ENCODE data around the gene ADAM15. TPM values are rescaled to one million over a fixed set of nuclear protein-coding genes. Genes with fewer than 3 reads are reported as not detected.
A peak's percentile ranks its signal among the peaks of the same experiment; 100 is the strongest.

ADAM15 gene
- total RNA-seq, 1 donor from 2014 or later, result 186 TPM

- TF ChIP-seq CTCF (IDR thresholded peaks at IDR 0.05; ENCODE audit: insufficient read depth, low read length, poor library complexity, severe bottlenecking), result peak; percentile 98
Measured at GRCh38 chr1:155086128-155086741, 35.1 kb downstream of the ADAM15 start.

GRCh38 chr1:155086856-155087535, 35.9 kb downstream of the ADAM15 start:
- Histone ChIP-seq H3K36me3 (ENCODE audit: control insufficient read depth, insufficient read depth, low read length) (no peaks in the 10 kb centered on the region), H3K27me3 (ENCODE audit: control insufficient read depth, insufficient read depth, low read length) (peaks cover 24% of the 10 kb centered on the region), H3K4me3 (ENCODE audit: low read depth, low read length) (no peak overlapping the region)
- no peak for TF ChIP-seq CTCF (IDR thresholded peaks at IDR 0.05; ENCODE audit: insufficient read depth, low read length, poor library complexity, severe bottlenecking)
- DNase-seq (ENCODE audit: low read depth), result no peak

More at GRCh38 chr1:155086128-155086741, 35.1 kb downstream of the ADAM15 start:
- DNase-seq (ENCODE audit: low read depth), result no peak
- H3K4me3 ChIP-seq (ENCODE audit: low read depth, low read length), result no peak overlapping the region
- no peaks in the 10 kb centered on the region for H3K36me3 ChIP-seq (ENCODE audit: control insufficient read depth, insufficient read depth, low read length)
- peaks cover 32% of the 10 kb centered on the region for H3K27me3 ChIP-seq (ENCODE audit: control insufficient read depth, insufficient read depth, low read length)

- Histone ChIP-seq H3K36me3 (ENCODE audit: control insufficient read depth, insufficient read depth, low read length) (no peaks in the 10 kb centered on the region), H3K4me3 (ENCODE audit: low read depth, low read length) (no peak overlapping the region), H3K27me3 (ENCODE audit: control insufficient read depth, insufficient read depth, low read length) (peaks cover 7% of the 10 kb centered on the region)
- DNase-seq (ENCODE audit: low read depth), result peak; percentile 16
- peak; percentile 95 for TF ChIP-seq CTCF (IDR thresholded peaks at IDR 0.05; ENCODE audit: insufficient read depth, low read length, poor library complexity, severe bottlenecking)
Measured at GRCh38 chr1:155091071-155092051, 40.2 kb downstream of the ADAM15 start.

- H3K36me3 ChIP-seq (ENCODE audit: control insufficient read depth, insufficient read depth, low read length), result no peaks in the 10 kb centered on the region
Measured at GRCh38 chr1:155092131-155092530, 41.0 kb downstream of the ADAM15 start.

GRCh38 chr1:155092641-155093040, 41.5 kb downstream of the ADAM15 start:
- peaks cover 7% of the 10 kb centered on the region for H3K27me3 ChIP-seq (ENCODE audit: control insufficient read depth, insufficient read depth, low read length)
- H3K36me3 ChIP-seq (ENCODE audit: control insufficient read depth, insufficient read depth, low read length), result no peaks in the 10 kb centered on the region
- no peak for DNase-seq (ENCODE audit: low read depth)
- H3K4me3 ChIP-seq (ENCODE audit: low read depth, low read length), result no peak overlapping the region
- TF ChIP-seq CTCF (IDR thresholded peaks at IDR 0.05; ENCODE audit: insufficient read depth, low read length, poor library complexity, severe bottlenecking), result no peak

More at GRCh38 chr1:155092131-155092530, 41.0 kb downstream of the ADAM15 start:
- no peak for DNase-seq (ENCODE audit: low read depth)
- no peak for TF ChIP-seq CTCF (IDR thresholded peaks at IDR 0.05; ENCODE audit: insufficient read depth, low read length, poor library complexity, severe bottlenecking)
- Histone ChIP-seq H3K27me3 (ENCODE audit: control insufficient read depth, insufficient read depth, low read length) (peaks cover 7% of the 10 kb centered on the region), H3K4me3 (ENCODE audit: low read depth, low read length) (no peak overlapping the region)

Data from kidney epithelial cell (primary cell).